ENCODE measurements around the gene CRYL1.

CRYL1 gene

GRCh38 chr13:20397896-20398295 lies 127.8 kb downstream of the CRYL1 start:
- DNase-seq (ENCODE audit: low spot score), result no peak

- DNase-seq (ENCODE audit: low spot score), result no peak
Observed at GRCh38 chr13:20395061-20395916, 130.4 kb downstream of the CRYL1 start.

GRCh38 chr13:20394506-20394905 lies 131.2 kb downstream of the CRYL1 start:
- no peak for DNase-seq (ENCODE audit: low spot score)

GRCh38 chr13:20394169-20394501 lies 131.5 kb downstream of the CRYL1 start:
- DNase-seq (ENCODE audit: low spot score), result no peak

- no peak for DNase-seq (ENCODE audit: low spot score)
Observed at GRCh38 chr13:20393273-20394168, 132.1 kb downstream of the CRYL1 start.

GRCh38 chr13:20392530-20392929 lies 133.1 kb downstream of the CRYL1 start:
- DNase-seq (ENCODE audit: low spot score), result no peak

- DNase-seq (ENCODE audit: low spot score), result no peak
Observed at GRCh38 chr13:20391597-20392452, 133.8 kb downstream of the CRYL1 start.

GRCh38 chr13:20390526-20391175 lies 135.0 kb downstream of the CRYL1 start:
- DNase-seq (ENCODE audit: low spot score), result no peak

- no peak for DNase-seq (ENCODE audit: low spot score)
Observed at GRCh38 chr13:20389696-20390525, 135.7 kb downstream of the CRYL1 start.

GRCh38 chr13:20388184-20388583 lies 137.5 kb downstream of the CRYL1 start:
- no peak for DNase-seq (ENCODE audit: low spot score)

- no peak for DNase-seq (ENCODE audit: low spot score)
Observed at GRCh38 chr13:20387441-20387971, 138.2 kb downstream of the CRYL1 start.

GRCh38 chr13:20387006-20387405 lies 138.7 kb downstream of the CRYL1 start:
- no peak for DNase-seq (ENCODE audit: low spot score)

GRCh38 chr13:20383058-20383457 lies 142.6 kb downstream of the CRYL1 start:
- DNase-seq (ENCODE audit: low spot score), result no peak

- no peak for DNase-seq (ENCODE audit: low spot score)
Observed at GRCh38 chr13:20381401-20381800, 144.3 kb downstream of the CRYL1 start.

GRCh38 chr13:20378721-20379120 lies 146.9 kb downstream of the CRYL1 start:
- DNase-seq (ENCODE audit: low spot score), result no peak

GRCh38 chr13:20377720-20378119 lies 147.9 kb downstream of the CRYL1 start:
- DNase-seq (ENCODE audit: low spot score), result no peak

GRCh38 chr13:20375871-20376270 lies 149.8 kb downstream of the CRYL1 start:
- no peak for DNase-seq (ENCODE audit: low spot score)

- no peak for DNase-seq (ENCODE audit: low spot score)
Observed at GRCh38 chr13:20373861-20374260, 151.8 kb downstream of the CRYL1 start.

- no peak for DNase-seq (ENCODE audit: low spot score)
Observed at GRCh38 chr13:20371825-20372224, 153.8 kb downstream of the CRYL1 start.

GRCh38 chr13:20370815-20371421 lies 154.7 kb downstream of the CRYL1 start:
- DNase-seq (ENCODE audit: low spot score), result no peak
